SK-N-SH (cell line): ENCODE results near the gene EXOC6B. TPM values are rescaled to one million over a fixed set of nuclear protein-coding genes. Genes with fewer than 3 reads are reported as not detected.

ENCODE experiments used
- CTCF ChIA-PET: fragments of 300-600, 350-600 bp; formaldehyde crosslinking; extraction: SDS; loops from one replicate; lab custom pipeline; 2021; lab: Yijun Ruan, JAX
- POLR2A ChIA-PET: fragments of 350-600 bp; sonication (Branson Sonifier 250); formaldehyde crosslinking; extraction: SDS; loops from one replicate; lab custom pipeline; 2020; ENCODE audit warnings: antibody characterized with exemption, inconsistent platforms; lab: Yijun Ruan, JAX
- DNase-seq: peaks from one replicate; pipeline ENCODE4 v3.0.0; 2012
- H2AFZ ChIP-seq: fragments of 200-600 bp; sonication (generic); 2 replicates; pipeline ENCODE4 v1.8.1; 2016; ENCODE audit warnings: antibody characterized with exemption, mild to moderate bottlenecking, low read depth
- H3F3A ChIP-seq: fragments of 200-600 bp; sonication (generic); replicated peaks from 2 replicates; pipeline ENCODE3; 2016; ENCODE audit warnings: antibody characterized with exemption, mild to moderate bottlenecking; ENCODE audit not compliant: insufficient read depth
- H3K27ac ChIP-seq, 2 experiments: fragments of 200-500 bp in 1 of 2; fragments of 200-600 bp in 1 of 2; sonication (Bioruptor generic) in 1 of 2; sonication (generic), shearing (Covaris generic) in 1 of 2; 2 replicates each; pipeline versions ENCODE4 v1.5.1 to v1.6.1; 2014 to 2016; ENCODE audit warnings: low read depth in 2 of 2, inconsistent platforms in 1 of 2, low read length in 1 of 2, mild to moderate bottlenecking in 1 of 2, mixed read lengths in 1 of 2
- H3K27me3 ChIP-seq: fragments of 200-600 bp; sonication (generic), shearing (Covaris generic); 2 replicates; pipeline ENCODE4 v1.6.1; 2016; ENCODE audit warnings: mixed run types; ENCODE audit not compliant: insufficient read depth
- H3K36me3 ChIP-seq, 2 experiments: fragments of 200-500 bp in 1 of 2; fragments of 200-600 bp in 1 of 2; sonication (Bioruptor generic) in 1 of 2; sonication (generic) in 1 of 2; replicated peaks in 1 of 2; 2 replicates each; pipeline versions ENCODE3 to v1.5.1; 2014 to 2016; ENCODE audit warnings: low read length in 1 of 2, mild to moderate bottlenecking in 1 of 2; ENCODE audit not compliant: insufficient read depth in 2 of 2, control insufficient read depth in 1 of 2
- H3K4me1 ChIP-seq, 2 experiments: fragments of 200-500 bp in 1 of 2; fragments of 200-600 bp in 1 of 2; sonication (Bioruptor generic) in 1 of 2; sonication (generic), shearing (Covaris generic) in 1 of 2; 2 replicates each; pipeline versions ENCODE4 v1.5.1 to v1.6.1; 2014 to 2016; ENCODE audit warnings: low read depth in 1 of 2, low read length in 1 of 2, mixed run types in 1 of 2; ENCODE audit not compliant: insufficient read depth in 2 of 2, control insufficient read depth in 1 of 2
- H3K4me2 ChIP-seq: fragments of 200-600 bp; sonication (generic), shearing (Covaris generic); 2 replicates; pipeline ENCODE4 v1.6.1; 2017; ENCODE audit warnings: mixed run types
- H3K4me3 ChIP-seq, 2 experiments: fragments of 200-500 bp in 1 of 2; fragments of 200-600 bp in 1 of 2; sonication (Bioruptor generic) in 1 of 2; sonication (generic), shearing (Covaris generic) in 1 of 2; 2 replicates each; pipeline versions ENCODE4 v1.5.1 to v1.8.1; 2014 to 2016; ENCODE audit warnings: low read depth in 2 of 2, inconsistent platforms in 1 of 2, low read length in 1 of 2, mild to moderate bottlenecking in 1 of 2, mixed read lengths in 1 of 2, moderate library complexity in 1 of 2
- H3K79me2 ChIP-seq: fragments of 200-600 bp; sonication (generic); 2 replicates; pipeline ENCODE4 v1.8.1; 2017; ENCODE audit warnings: mild to moderate bottlenecking; ENCODE audit not compliant: insufficient read depth
- H3K9ac ChIP-seq: fragments of 200-600 bp; sonication (generic); 2 replicates; pipeline ENCODE4 v1.6.1; 2017; ENCODE audit warnings: mixed run types
- H3K9me2 ChIP-seq: fragments of 200-600 bp; sonication (generic); 2 replicates; pipeline ENCODE4 v1.6.1; 2017; ENCODE audit warnings: mixed run types
- H3K9me3 ChIP-seq: fragments of 200-600 bp; sonication (generic); 2 replicates; pipeline ENCODE4 v1.6.1; 2017; ENCODE audit warnings: mixed run types, mild to moderate bottlenecking, moderate library complexity
- H4K20me1 ChIP-seq: fragments of 200-600 bp; sonication (generic); 2 replicates; pipeline ENCODE4 v1.6.1; 2017; ENCODE audit warnings: mild to moderate bottlenecking, mixed run types; ENCODE audit not compliant: insufficient read depth
- CHD2 ChIP-seq: fragments of 150-350 bp; IDR thresholded peaks from 2 replicates; pipeline ENCODE4 v1.6.1; 2018; ENCODE audit warnings: low read length; ENCODE audit not compliant: partially characterized antibody
- EP300 ChIP-seq, 2 experiments: IDR thresholded peaks; 2 replicates each; pipeline versions ENCODE4 v1.4.0 to v1.6.1; 2012; ENCODE audit warnings: borderline replicate concordance in 1 of 2, low read depth in 1 of 2, low read length in 1 of 2
- FOSL2 ChIP-seq: IDR thresholded peaks from 2 replicates; pipeline ENCODE4 v1.4.0; 2012; ENCODE audit warnings: low read depth, mild to moderate bottlenecking, moderate library complexity, borderline replicate concordance
- FOXJ3 ChIP-seq: sonication (generic); formaldehyde crosslinking; IDR thresholded peaks from 2 replicates; pipeline ENCODE4 v1.5.1; 2020; ENCODE audit warnings: mild to moderate bottlenecking, missing genetic modification reagents
- JUND ChIP-seq: IDR thresholded peaks from 2 replicates; pipeline ENCODE4 v1.4.0; 2012
- MEF2A ChIP-seq: IDR thresholded peaks from 2 replicates; pipeline ENCODE4 v1.4.0; 2012; ENCODE audit warnings: low read depth, borderline replicate concordance
- NFIC ChIP-seq: IDR thresholded peaks from 2 replicates; pipeline ENCODE4 v1.4.0; 2012; ENCODE audit warnings: borderline replicate concordance
- NRF1 ChIP-seq: IDR thresholded peaks from 2 replicates; pipeline ENCODE4 v1.6.1; 2012; ENCODE audit warnings: low read depth, mild to moderate bottlenecking, low read length
- POLR2AphosphoS5 ChIP-seq: IDR thresholded peaks from 2 replicates; pipeline ENCODE4 v1.6.1; 2012; ENCODE audit warnings: low read depth, low read length
- RAD21 ChIP-seq: IDR thresholded peaks from 2 replicates; pipeline ENCODE4 v1.6.1; 2012; ENCODE audit warnings: mild to moderate bottlenecking, low read length
- RFX5 ChIP-seq: IDR thresholded peaks from 2 replicates; pipeline ENCODE4 v1.6.1; 2012; ENCODE audit warnings: mild to moderate bottlenecking, improper control_type of control experiment, low read length
- RXRA ChIP-seq: IDR thresholded peaks from 2 replicates; pipeline ENCODE4 v1.4.0; 2012; ENCODE audit warnings: low read depth, mild to moderate bottlenecking, borderline replicate concordance
- SMC3 ChIP-seq: IDR thresholded peaks from 2 replicates; pipeline ENCODE4 v1.6.1; 2012; ENCODE audit warnings: low read depth, low read length, improper control_type of control experiment
- TAF1 ChIP-seq: IDR thresholded peaks from 2 replicates; pipeline ENCODE4 v1.6.1; 2012; ENCODE audit warnings: low read depth, mild to moderate bottlenecking, low read length, moderate library complexity, borderline replicate concordance
- YY1 ChIP-seq: IDR thresholded peaks from 2 replicates; pipeline ENCODE4 v1.4.0; 2012; ENCODE audit warnings: low read depth, mild to moderate bottlenecking
- polyA plus RNA-seq, 3 experiments: library from polyadenylated mRNA; depleted of rRNA; stranded (reverse); fragments of >200 nt; gene quantifications; 2 replicates each; pipeline ENCODE4 v1.2.3, GENCODE V29; 2012
- TF ChIP-seq, protein P1 (sequence below): IDR thresholded peaks from 2 replicates; pipeline ENCODE4 v1.6.1; 2012; ENCODE audit warnings: mild to moderate bottlenecking, low read depth, low read length, moderate library complexity
- TF ChIP-seq, protein P2 (sequence below): IDR thresholded peaks from 2 replicates; pipeline ENCODE4 v1.4.0; 2012; ENCODE audit warnings: low read depth, borderline replicate concordance
- TF ChIP-seq, protein P3 (sequence below): IDR thresholded peaks from 2 replicates; pipeline ENCODE4 v1.4.0; 2012; ENCODE audit warnings: low read depth, borderline replicate concordance
- TF ChIP-seq, protein P4 (sequence below): IDR thresholded peaks from 2 replicates; pipeline ENCODE4 v1.4.0; 2012; ENCODE audit warnings: low read depth
- TF ChIP-seq, protein P5 (sequence below): fragments of 150-350 bp; IDR thresholded peaks from 2 replicates; pipeline ENCODE4 v1.6.1; 2016; ENCODE audit warnings: mild to moderate bottlenecking, low read depth, low read length

EXOC6B gene
- polyA plus RNA-seq, 1 of the 3 experiments (the other 2 are of a cell fraction) = 7.4 TPM

DNA sequence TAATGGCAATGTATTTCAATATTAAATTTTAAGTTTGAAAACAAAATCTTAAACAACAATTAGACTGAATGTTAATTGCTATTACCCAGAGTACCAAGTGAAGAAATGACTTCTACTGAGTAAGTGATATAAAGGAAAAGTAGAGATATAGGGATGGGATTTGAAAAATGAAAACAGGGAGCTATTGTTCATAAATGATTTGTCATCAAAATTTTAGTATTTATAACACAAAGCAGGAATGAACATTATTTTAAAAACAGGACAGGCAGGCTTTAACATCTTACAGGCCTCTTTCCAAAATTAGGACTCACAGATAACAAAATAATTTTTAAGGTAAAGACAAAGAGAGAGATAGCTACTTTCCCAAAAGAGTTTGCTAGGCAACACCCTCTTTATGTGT is 3.9 kb downstream of the EXOC6B start:
- Histone ChIP-seq H3K4me3 (no peak overlapping the region), H3F3A (peaks cover under 1% of the 10 kb centered on the region), H3K27me3 (no peaks in the 10 kb centered on the region), H3K4me2 (no peak overlapping the region), H3K9me3 (no peaks in the 10 kb centered on the region), H3K79me2 (peaks cover 44% of the 10 kb centered on the region), H3K27ac (no peak overlapping the region), H3K9me2 (no peaks in the 10 kb centered on the region), H3K36me3 (peaks cover 0 to 13% of the 10 kb centered on the region in 2 experiments), H2AFZ (no peak overlapping the region), H3K4me1 (peaks cover 0 to 8% of the 10 kb centered on the region in 2 experiments; a peak in 2 of 4 replicates), H3K9ac (no peak overlapping the region), H4K20me1 (0 out of 2 replicates have a peak, but pooled peaks cover 3% of the 10 kb centered on the region)
- DNase-seq = no peak
- POLR2A ChIA-PET = no interaction called here
- CTCF ChIA-PET = interaction anchor here (0.6 to 1.4 kb wide), 3 partner anchors 65 to 152 kb away, joined by 4 to 5 read pairs (median 4); partner anchors contain the start of gene SPR
- no peak for TF ChIP-seq RXRA
- no peak for TF ChIP-seq NFIC
- TF ChIP-seq, protein P1, sequence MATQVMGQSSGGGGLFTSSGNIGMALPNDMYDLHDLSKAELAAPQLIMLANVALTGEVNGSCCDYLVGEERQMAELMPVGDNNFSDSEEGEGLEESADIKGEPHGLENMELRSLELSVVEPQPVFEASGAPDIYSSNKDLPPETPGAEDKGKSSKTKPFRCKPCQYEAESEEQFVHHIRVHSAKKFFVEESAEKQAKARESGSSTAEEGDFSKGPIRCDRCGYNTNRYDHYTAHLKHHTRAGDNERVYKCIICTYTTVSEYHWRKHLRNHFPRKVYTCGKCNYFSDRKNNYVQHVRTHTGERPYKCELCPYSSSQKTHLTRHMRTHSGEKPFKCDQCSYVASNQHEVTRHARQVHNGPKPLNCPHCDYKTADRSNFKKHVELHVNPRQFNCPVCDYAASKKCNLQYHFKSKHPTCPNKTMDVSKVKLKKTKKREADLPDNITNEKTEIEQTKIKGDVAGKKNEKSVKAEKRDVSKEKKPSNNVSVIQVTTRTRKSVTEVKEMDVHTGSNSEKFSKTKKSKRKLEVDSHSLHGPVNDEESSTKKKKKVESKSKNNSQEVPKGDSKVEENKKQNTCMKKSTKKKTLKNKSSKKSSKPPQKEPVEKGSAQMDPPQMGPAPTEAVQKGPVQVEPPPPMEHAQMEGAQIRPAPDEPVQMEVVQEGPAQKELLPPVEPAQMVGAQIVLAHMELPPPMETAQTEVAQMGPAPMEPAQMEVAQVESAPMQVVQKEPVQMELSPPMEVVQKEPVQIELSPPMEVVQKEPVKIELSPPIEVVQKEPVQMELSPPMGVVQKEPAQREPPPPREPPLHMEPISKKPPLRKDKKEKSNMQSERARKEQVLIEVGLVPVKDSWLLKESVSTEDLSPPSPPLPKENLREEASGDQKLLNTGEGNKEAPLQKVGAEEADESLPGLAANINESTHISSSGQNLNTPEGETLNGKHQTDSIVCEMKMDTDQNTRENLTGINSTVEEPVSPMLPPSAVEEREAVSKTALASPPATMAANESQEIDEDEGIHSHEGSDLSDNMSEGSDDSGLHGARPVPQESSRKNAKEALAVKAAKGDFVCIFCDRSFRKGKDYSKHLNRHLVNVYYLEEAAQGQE = no peak
- TF ChIP-seq TAF1 = no peak
- TF ChIP-seq CHD2 = no peak
- no peak for TF ChIP-seq MEF2A
- TF ChIP-seq NRF1 = no peak
- TF ChIP-seq, protein P2, sequence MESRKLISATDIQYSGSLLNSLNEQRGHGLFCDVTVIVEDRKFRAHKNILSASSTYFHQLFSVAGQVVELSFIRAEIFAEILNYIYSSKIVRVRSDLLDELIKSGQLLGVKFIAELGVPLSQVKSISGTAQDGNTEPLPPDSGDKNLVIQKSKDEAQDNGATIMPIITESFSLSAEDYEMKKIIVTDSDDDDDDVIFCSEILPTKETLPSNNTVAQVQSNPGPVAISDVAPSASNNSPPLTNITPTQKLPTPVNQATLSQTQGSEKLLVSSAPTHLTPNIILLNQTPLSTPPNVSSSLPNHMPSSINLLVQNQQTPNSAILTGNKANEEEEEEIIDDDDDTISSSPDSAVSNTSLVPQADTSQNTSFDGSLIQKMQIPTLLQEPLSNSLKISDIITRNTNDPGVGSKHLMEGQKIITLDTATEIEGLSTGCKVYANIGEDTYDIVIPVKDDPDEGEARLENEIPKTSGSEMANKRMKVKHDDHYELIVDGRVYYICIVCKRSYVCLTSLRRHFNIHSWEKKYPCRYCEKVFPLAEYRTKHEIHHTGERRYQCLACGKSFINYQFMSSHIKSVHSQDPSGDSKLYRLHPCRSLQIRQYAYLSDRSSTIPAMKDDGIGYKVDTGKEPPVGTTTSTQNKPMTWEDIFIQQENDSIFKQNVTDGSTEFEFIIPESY = no peak
- TF ChIP-seq, protein P3, sequence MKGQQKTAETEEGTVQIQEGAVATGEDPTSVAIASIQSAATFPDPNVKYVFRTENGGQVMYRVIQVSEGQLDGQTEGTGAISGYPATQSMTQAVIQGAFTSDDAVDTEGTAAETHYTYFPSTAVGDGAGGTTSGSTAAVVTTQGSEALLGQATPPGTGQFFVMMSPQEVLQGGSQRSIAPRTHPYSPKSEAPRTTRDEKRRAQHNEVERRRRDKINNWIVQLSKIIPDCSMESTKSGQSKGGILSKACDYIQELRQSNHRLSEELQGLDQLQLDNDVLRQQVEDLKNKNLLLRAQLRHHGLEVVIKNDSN = no peak
- TF ChIP-seq RFX5 = no peak
- no peak for TF ChIP-seq EP300 (IDR thresholded peaks at IDR 0.05; ENCODE audit: borderline replicate concordance in 1 of 2, low read depth in 1 of 2, low read length in 1 of 2)
- TF ChIP-seq JUND = no peak
- TF ChIP-seq POLR2AphosphoS5 = no peak
- no peak for TF ChIP-seq FOXJ3
- TF ChIP-seq, protein P4, sequence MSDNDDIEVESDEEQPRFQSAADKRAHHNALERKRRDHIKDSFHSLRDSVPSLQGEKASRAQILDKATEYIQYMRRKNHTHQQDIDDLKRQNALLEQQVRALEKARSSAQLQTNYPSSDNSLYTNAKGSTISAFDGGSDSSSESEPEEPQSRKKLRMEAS = no peak
- TF ChIP-seq, protein P5, sequence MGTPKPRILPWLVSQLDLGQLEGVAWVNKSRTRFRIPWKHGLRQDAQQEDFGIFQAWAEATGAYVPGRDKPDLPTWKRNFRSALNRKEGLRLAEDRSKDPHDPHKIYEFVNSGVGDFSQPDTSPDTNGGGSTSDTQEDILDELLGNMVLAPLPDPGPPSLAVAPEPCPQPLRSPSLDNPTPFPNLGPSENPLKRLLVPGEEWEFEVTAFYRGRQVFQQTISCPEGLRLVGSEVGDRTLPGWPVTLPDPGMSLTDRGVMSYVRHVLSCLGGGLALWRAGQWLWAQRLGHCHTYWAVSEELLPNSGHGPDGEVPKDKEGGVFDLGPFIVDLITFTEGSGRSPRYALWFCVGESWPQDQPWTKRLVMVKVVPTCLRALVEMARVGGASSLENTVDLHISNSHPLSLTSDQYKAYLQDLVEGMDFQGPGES = no peak
- TF ChIP-seq FOSL2 = no peak
- TF ChIP-seq SMC3 = no peak
- TF ChIP-seq RAD21 = no peak
- no peak for TF ChIP-seq YY1
